SIG-M5 (cell line): ENCODE results near the gene TRIM14.

Source experiments
- DNase-seq: peaks from one replicate; lab custom pipeline; 2025; lab: John Stamatoyannopoulos, UW

Gene TRIM14

GRCh38 chr9:98118640-98119601, at the start of gene TRIM14:
Gene TRIM14 (minus strand): TSS chr9:98119222. CDS start chr9:98119188, 34 bp downstream.
- no peak for DNase-seq

GRCh38 chr9:98168153-98168780, 49.2 kb upstream of the TRIM14 start:
- DNase-seq: no peak

- no peak for DNase-seq
Measured at GRCh38 chr9:98164912-98165311, 45.9 kb upstream of the TRIM14 start.

GRCh38 chr9:98162613-98163012, 43.6 kb upstream of the TRIM14 start:
- no peak for DNase-seq

- no peak for DNase-seq
Measured at GRCh38 chr9:98161851-98162250, 42.8 kb upstream of the TRIM14 start.

- DNase-seq: no peak
Measured at GRCh38 chr9:98159790-98160189, 40.8 kb upstream of the TRIM14 start.

- no peak for DNase-seq
Measured at GRCh38 chr9:98159301-98159700, 40.3 kb upstream of the TRIM14 start.

GRCh38 chr9:98158071-98158831, 39.2 kb upstream of the TRIM14 start:
- DNase-seq: no peak

GRCh38 chr9:98157372-98157771, 38.4 kb upstream of the TRIM14 start:
- no peak for DNase-seq

- no peak for DNase-seq
Measured at GRCh38 chr9:98154678-98155077, 35.7 kb upstream of the TRIM14 start.

GRCh38 chr9:98152526-98152925, 33.5 kb upstream of the TRIM14 start:
- DNase-seq: no peak

- DNase-seq: no peak
Measured at GRCh38 chr9:98150721-98151120, 31.7 kb upstream of the TRIM14 start.

GRCh38 chr9:98150164-98150563, 31.1 kb upstream of the TRIM14 start:
- DNase-seq: no peak

GRCh38 chr9:98149422-98149821, 30.4 kb upstream of the TRIM14 start:
- DNase-seq: no peak

GRCh38 chr9:98148486-98148885, 29.5 kb upstream of the TRIM14 start:
- DNase-seq: no peak

GRCh38 chr9:98147582-98147981, 28.6 kb upstream of the TRIM14 start:
- DNase-seq: no peak

GRCh38 chr9:98146101-98146991, 27.3 kb upstream of the TRIM14 start:
- DNase-seq: no peak

GRCh38 chr9:98144631-98145030, 25.6 kb upstream of the TRIM14 start:
- DNase-seq: no peak

GRCh38 chr9:98144076-98144475, 25.1 kb upstream of the TRIM14 start:
- DNase-seq: no peak

- DNase-seq: no peak
Measured at GRCh38 chr9:98142925-98143481, 24.0 kb upstream of the TRIM14 start.
